PC-3 (cell line): ENCODE measurements around the gene PAX5. TPM values are rescaled to one million over a fixed set of nuclear protein-coding genes. Genes with fewer than 3 reads are reported as not detected.

ENCODE experiments used
- ATAC-seq: fragments of 200-7000 bp; cut with Tn5 transposase; 2 replicates; pipeline ENCODE4 v1.9.1; 2020; ENCODE audit warnings: mild to moderate bottlenecking, moderate library complexity
- BruUV-seq: library from RNA; stranded (reverse); fragments of 400-500 nt; replicated peaks from 2 replicates; lab custom pipeline; 2021; lab: Mats Ljungman, UMichigan
- CTCF ChIA-PET: fragments of 300-600 bp; sonication (Branson Sonifier 250); formaldehyde crosslinking; loops from one replicate; lab custom pipeline; 2022; ENCODE audit warnings: antibody characterized with exemption; lab: Charles Lee
- POLR2A ChIA-PET: fragments of 300-600 bp; sonication (Branson Sonifier 250); formaldehyde crosslinking; loops from one replicate; lab custom pipeline; 2022; ENCODE audit warnings: antibody characterized with exemption; ENCODE audit not compliant: unreplicated experiment; lab: Charles Lee
- DNase-seq: peaks from one replicate; pipeline ENCODE4 v3.0.0-alpha.2; 2015
- H2AFZ ChIP-seq: fragments of 300-600 bp; sonication (generic); 2 replicates; pipeline ENCODE4 v1.6.0; 2016; ENCODE audit warnings: antibody characterized with exemption, low read length
- H3F3A ChIP-seq: fragments of 300-600 bp; sonication (generic); one replicate; pipeline ENCODE4 v1.6.0; 2017; ENCODE audit warnings: antibody characterized with exemption, low read length, control low read depth, mild to moderate bottlenecking; ENCODE audit not compliant: unreplicated experiment
- H3K27ac ChIP-seq: fragments of 300-600 bp; sonication (generic); 2 replicates; pipeline ENCODE4 v1.5.1; 2016; ENCODE audit warnings: mild to moderate bottlenecking, low read length
- H3K27me3 ChIP-seq: fragments of 300-600 bp; sonication (generic); 2 replicates; pipeline ENCODE4 v1.6.1; 2016; ENCODE audit warnings: low read length, mixed read lengths
- H3K36me3 ChIP-seq: fragments of 300-600 bp; sonication (generic); 2 replicates; pipeline ENCODE4 v1.6.1; 2016; ENCODE audit warnings: low read depth, mixed run types, low read length, mixed read lengths
- H3K4me1 ChIP-seq: fragments of 300-600 bp; sonication (generic); 2 replicates; pipeline ENCODE4 v1.5.1; 2016; ENCODE audit warnings: low read length; ENCODE audit not compliant: insufficient read depth
- H3K4me2 ChIP-seq: fragments of 300-600 bp; sonication (generic); 2 replicates; pipeline ENCODE4 v1.6.0; 2016; ENCODE audit warnings: low read length
- H3K4me3 ChIP-seq: fragments of 300-600 bp; sonication (generic); 2 replicates; pipeline ENCODE4 v1.5.1; 2016; ENCODE audit warnings: mild to moderate bottlenecking, low read length, mixed read lengths
- H3K79me2 ChIP-seq: fragments of 300-600 bp; sonication (generic); 2 replicates; pipeline ENCODE4 v1.6.1; 2017; ENCODE audit warnings: low read length, mixed read lengths
- H3K9ac ChIP-seq: fragments of 300-600 bp; sonication (generic); 2 replicates; pipeline ENCODE4 v1.6.0; 2016; ENCODE audit warnings: mild to moderate bottlenecking, low read length
- H3K9me2 ChIP-seq: fragments of 300-600 bp; sonication (generic); replicated peaks from 2 replicates; pipeline ENCODE4 v1.6.1; 2016; ENCODE audit warnings: mixed run types, low read length, mixed read lengths
- H3K9me3 ChIP-seq: fragments of 300-600 bp; sonication (generic); 2 replicates; pipeline ENCODE4 v1.6.1; 2016; ENCODE audit warnings: low read length, mixed read lengths
- H4K20me1 ChIP-seq: fragments of 300-600 bp; sonication (generic); 2 replicates; pipeline ENCODE4 v1.6.1; 2016; ENCODE audit warnings: low read length, mixed read lengths
- EZH2 ChIP-seq: fragments of 300-600 bp; sonication (generic); IDR thresholded peaks from one replicate; pipeline ENCODE4 v1.6.1; 2017; ENCODE audit warnings: antibody characterized with exemption, mild to moderate bottlenecking, low read length; ENCODE audit not compliant: unreplicated experiment
- EZH2phosphoT487 ChIP-seq: fragments of 300-600 bp; sonication (generic); IDR thresholded peaks from 2 replicates; pipeline ENCODE4 v1.6.1; 2018; ENCODE audit warnings: mild to moderate bottlenecking, antibody characterized with exemption, low read length, borderline replicate concordance
- intact Hi-C: fragments of 100-400 bp; cut with micrococcal nuclease; formaldehyde crosslinking; loops from 2 replicates; pipeline ENCODE4 v1.9.0; 2023
- total RNA-seq: library from RNA; depleted of rRNA; stranded (reverse); fragments of >200 nt; gene quantifications from 2 replicates; pipeline ENCODE4 v1.2.3, GENCODE V29; 2014
- TF ChIP-seq, protein P1 (sequence below): fragments of 300-600 bp; sonication (generic); conservative IDR thresholded peaks from 2 replicates; pipeline ENCODE4 v1.5.1; 2017; ENCODE audit warnings: antibody characterized with exemption, low read depth, mild to moderate bottlenecking, low read length

PAX5 gene
- total RNA-seq, 1 experiment from 2014 or later = not detected

DNA sequence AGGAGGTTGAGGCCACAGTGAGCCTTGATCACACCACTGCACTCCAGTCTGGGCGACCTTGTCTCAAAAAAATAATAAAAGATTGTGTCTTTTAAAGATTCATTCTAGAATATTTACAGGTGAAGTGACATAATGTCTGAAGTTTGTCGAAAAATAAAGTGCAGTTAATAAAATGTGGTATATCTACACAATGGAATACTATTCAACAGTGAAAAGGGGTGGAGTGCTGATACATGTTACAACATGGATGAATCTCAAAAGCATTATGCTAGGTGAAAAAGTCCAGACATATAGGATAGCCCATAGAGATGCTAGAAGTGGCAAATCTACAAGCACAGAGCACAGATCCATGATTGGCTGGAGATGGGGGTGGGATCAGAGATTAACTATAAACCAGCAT is 101.9 kb downstream of the PAX5 start:
- no peak overlapping the region for H3K4me3 ChIP-seq
- H3K4me1 ChIP-seq = peaks cover 5% of the 10 kb centered on the region; the same call in 1 of the 2 replicates
- H3K4me2 ChIP-seq = no peak overlapping the region
- no peak overlapping the region for H3K27ac ChIP-seq
- no peaks in the 10 kb centered on the region for H3K9me3 ChIP-seq
- no peaks in the 10 kb centered on the region for H3K27me3 ChIP-seq
- no peaks in the 10 kb centered on the region for H3K9me2 ChIP-seq
- ChIA-PET POLR2A (no interaction called here), CTCF (no interaction called here)
- no peak for ATAC-seq
- no peak overlapping the region for H2AFZ ChIP-seq
- no TSS peak for BruUV-seq
- TF ChIP-seq EZH2phosphoT487 (no peak), EZH2 (no peak)
- TF ChIP-seq, protein P1, sequence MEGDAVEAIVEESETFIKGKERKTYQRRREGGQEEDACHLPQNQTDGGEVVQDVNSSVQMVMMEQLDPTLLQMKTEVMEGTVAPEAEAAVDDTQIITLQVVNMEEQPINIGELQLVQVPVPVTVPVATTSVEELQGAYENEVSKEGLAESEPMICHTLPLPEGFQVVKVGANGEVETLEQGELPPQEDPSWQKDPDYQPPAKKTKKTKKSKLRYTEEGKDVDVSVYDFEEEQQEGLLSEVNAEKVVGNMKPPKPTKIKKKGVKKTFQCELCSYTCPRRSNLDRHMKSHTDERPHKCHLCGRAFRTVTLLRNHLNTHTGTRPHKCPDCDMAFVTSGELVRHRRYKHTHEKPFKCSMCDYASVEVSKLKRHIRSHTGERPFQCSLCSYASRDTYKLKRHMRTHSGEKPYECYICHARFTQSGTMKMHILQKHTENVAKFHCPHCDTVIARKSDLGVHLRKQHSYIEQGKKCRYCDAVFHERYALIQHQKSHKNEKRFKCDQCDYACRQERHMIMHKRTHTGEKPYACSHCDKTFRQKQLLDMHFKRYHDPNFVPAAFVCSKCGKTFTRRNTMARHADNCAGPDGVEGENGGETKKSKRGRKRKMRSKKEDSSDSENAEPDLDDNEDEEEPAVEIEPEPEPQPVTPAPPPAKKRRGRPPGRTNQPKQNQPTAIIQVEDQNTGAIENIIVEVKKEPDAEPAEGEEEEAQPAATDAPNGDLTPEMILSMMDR = no peak
- intact Hi-C loops = no loop called here
- H3K9ac ChIP-seq = no peak overlapping the region
- no peak for DNase-seq
- no peaks in the 10 kb centered on the region for H3F3A ChIP-seq
- no peaks in the 10 kb centered on the region for H4K20me1 ChIP-seq
- no peaks in the 10 kb centered on the region for H3K36me3 ChIP-seq
- H3K79me2 ChIP-seq = no peaks in the 10 kb centered on the region

DNA sequence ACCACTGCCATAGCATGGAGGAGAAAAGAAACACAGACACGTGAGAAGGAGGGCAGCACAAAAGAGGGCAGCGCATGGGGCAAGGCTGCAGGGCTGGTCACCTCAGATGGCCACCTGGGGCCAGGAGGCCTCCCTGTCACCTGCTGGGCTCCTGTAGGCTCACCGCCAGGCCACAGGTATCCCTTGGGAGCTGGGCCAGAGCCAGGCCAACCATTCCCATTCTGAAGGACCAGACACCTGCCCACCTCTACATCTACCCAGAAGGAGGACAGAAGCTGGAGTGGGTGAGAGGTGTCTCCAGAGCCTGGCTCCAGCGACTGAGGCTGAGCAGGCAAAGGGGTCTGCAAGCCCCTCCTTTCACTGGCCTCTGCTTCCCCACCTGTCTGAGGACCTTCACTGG is 103.1 kb downstream of the PAX5 start:
- no peak for DNase-seq
- POLR2A ChIA-PET = no interaction called here
- no TSS peak for BruUV-seq
- H3F3A ChIP-seq = no peaks in the 10 kb centered on the region
- CTCF ChIA-PET = no interaction called here
- H3K4me2 ChIP-seq = no peak overlapping the region
- no peaks in the 10 kb centered on the region for H3K9me3 ChIP-seq
- H4K20me1 ChIP-seq = no peaks in the 10 kb centered on the region
- H3K27me3 ChIP-seq = no peaks in the 10 kb centered on the region
- no peak overlapping the region for H3K9ac ChIP-seq
- H3K79me2 ChIP-seq = no peaks in the 10 kb centered on the region
- no peak overlapping the region for H3K27ac ChIP-seq
- no peak for ATAC-seq
- no peaks in the 10 kb centered on the region for H3K9me2 ChIP-seq
- H3K4me1 ChIP-seq = peaks cover 5% of the 10 kb centered on the region; the same call in 1 of the 2 replicates
- no peak overlapping the region for H3K4me3 ChIP-seq
- intact Hi-C loops = no loop called here
- TF ChIP-seq, protein P1 = no peak
- TF ChIP-seq EZH2 (no peak), EZH2phosphoT487 (no peak)
- no peak overlapping the region for H2AFZ ChIP-seq
- H3K36me3 ChIP-seq = no peaks in the 10 kb centered on the region

DNA sequence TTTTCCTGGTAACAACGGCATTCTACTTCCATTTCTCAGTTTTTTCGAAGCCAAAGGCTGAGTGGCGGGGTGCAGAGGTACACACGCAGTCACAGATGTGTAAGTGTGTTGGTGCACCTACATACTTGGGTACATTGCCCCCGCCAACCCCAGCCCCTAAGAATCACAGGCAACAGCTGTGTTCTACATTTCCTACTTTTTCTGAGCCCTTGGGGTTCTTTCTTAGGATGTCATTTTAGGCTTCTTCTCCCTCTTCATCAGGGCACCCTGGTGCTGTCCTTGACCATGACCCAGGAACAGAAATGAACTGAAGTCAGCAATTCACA is 104.8 kb downstream of the PAX5 start:
- BruUV-seq = no TSS peak
- Histone ChIP-seq H4K20me1 (no peaks in the 10 kb centered on the region), H3K4me2 (no peak overlapping the region), H3K9ac (no peak overlapping the region), H2AFZ (no peak overlapping the region), H3K79me2 (no peaks in the 10 kb centered on the region), H3K4me1 (peaks cover 17% of the 10 kb centered on the region), H3K36me3 (no peaks in the 10 kb centered on the region), H3K9me2 (no peaks in the 10 kb centered on the region), H3K9me3 (no peaks in the 10 kb centered on the region), H3K27me3 (no peaks in the 10 kb centered on the region), H3F3A (no peaks in the 10 kb centered on the region), H3K4me3 (no peak overlapping the region), H3K27ac (no peak overlapping the region)
- TF ChIP-seq, protein P1 = no peak
- no peak for TF ChIP-seq EZH2
- POLR2A ChIA-PET = no interaction called here
- intact Hi-C loops = no loop called here
- ATAC-seq = no peak
- no peak for DNase-seq
- CTCF ChIA-PET = no interaction called here
